Jurkat, Clone E6-1 (cell line): Measurements from ENCODE around the gene P2RY14.

Experiments
- DNase-seq: peaks from one replicate; pipeline ENCODE4 v3.0.0-alpha.2; 2011; ENCODE audit warnings: low read depth, low spot score
- H3K4me3 ChIP-seq: 2 replicates; pipeline ENCODE4 v1.5.1; 2011; ENCODE audit warnings: mild to moderate bottlenecking, low read length, control low read depth, moderate library complexity

The P2RY14 gene

DNA sequence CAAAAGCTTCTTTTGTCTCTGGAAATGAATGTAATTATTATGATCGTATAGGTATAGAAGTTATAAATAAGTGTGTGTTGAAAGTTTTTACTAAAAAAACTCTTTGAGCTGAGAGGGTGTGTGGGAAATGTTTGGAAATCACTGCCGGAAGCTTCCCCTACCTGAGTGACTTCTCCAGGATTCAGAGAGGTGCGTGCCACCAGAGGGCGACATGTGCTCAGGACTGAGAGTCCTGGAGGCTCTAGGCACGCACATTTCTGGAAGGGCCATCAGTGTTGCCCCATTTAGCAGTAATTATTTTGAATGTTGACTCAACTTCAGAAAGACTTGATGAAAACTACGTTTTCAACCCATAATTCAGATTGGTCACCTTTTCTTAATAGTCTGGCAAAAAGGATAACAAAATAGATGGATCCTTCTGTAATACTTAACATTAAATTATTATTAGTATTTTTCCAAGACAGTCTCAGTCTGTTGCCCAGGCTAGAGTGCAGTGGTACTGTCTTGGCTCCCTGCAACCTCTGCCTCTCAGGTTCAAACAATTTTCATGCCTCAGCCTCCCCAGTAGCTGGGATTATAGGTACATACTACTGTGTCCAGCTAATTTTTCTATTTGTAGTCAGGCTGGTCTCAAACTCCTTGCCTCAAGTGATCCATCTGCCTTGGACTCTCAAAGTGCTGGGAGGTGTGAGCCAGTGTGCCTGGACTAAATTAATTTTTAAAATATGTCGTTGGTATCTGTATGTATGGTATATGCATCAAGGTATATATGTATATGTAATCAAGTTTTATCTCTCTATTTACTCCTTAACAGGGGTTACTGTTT lies 109.9 kb downstream of the P2RY14 start:
- DNase-seq: peak; percentile 28
- H3K4me3 ChIP-seq: no peak overlapping the region

- DNase-seq: no peak
These were observed 112.2 kb downstream of the P2RY14 start for GRCh38 chr3:151166161-151166560.

DNA sequence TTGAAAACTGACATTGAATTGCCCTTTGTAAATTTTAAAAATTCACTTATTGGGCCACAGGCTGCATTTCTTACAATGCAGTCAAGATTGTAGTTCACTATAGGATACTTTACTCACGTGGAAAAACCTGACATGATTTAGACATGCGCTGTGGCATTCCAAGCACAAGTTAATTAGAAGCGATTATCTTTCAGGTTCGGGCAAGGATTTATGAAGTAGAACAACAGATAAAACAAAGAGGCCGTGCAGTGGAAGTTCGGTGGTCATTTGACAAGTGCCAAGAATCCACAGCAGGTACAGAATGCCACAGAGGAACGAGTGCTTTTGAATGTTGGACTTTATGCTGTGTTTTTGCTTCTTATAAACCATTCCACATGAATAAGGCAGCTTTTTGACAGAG lies 113.1 kb downstream of the P2RY14 start:
- no peak overlapping the region for H3K4me3 ChIP-seq
- DNase-seq: no peak

More at GRCh38 chr3:151166161-151166560, 112.2 kb downstream of the P2RY14 start:
- H3K4me3 ChIP-seq: no peak overlapping the region
